Stimulated activated memory B cell treated with anti-CD40 and anti-IgM and Interleukin-4, amounts not matched to agents 10 μg/mL and 1 μg/mL and 100 μg/mL, for 72 hours (primary cell): ENCODE results near the gene SLC6A7.

Experiments used
- ATAC-seq: fragments of 150-1000 bp; cut with Tn5 transposase; 2 replicates; pipeline ENCODE4 v1.10.0; 2021
- H3K27ac Mint-ChIP-seq: one replicate; pipeline ENCODE4 v1.8.0; 2022; ENCODE audit warnings: mild to moderate bottlenecking, mixed read lengths
- H3K27me3 Mint-ChIP-seq: one replicate; pipeline ENCODE4 v1.8.0; 2022; ENCODE audit warnings: mixed read lengths
- H3K36me3 Mint-ChIP-seq: one replicate; pipeline ENCODE4 v1.8.0; 2022; ENCODE audit warnings: mixed read lengths
- H3K4me1 Mint-ChIP-seq: one replicate; pipeline ENCODE4 v1.8.0; 2022; ENCODE audit warnings: mixed read lengths
- H3K4me3 Mint-ChIP-seq: one replicate; pipeline ENCODE4 v1.8.0; 2022; ENCODE audit warnings: mild to moderate bottlenecking, moderate library complexity, mixed read lengths
- H3K9me3 Mint-ChIP-seq: one replicate; pipeline ENCODE4 v1.8.0; 2022; ENCODE audit warnings: mixed read lengths

SLC6A7 gene

GRCh38 chr5:150209099-150209635 is 19.3 kb downstream of the SLC6A7 start:
- H3K4me1 Mint-ChIP-seq, result peaks cover 15% of the 10 kb centered on the region
- peak; percentile 6 for ATAC-seq
- peak overlapping the region; percentile 46 for H3K4me3 Mint-ChIP-seq
- peaks cover 65% of the 10 kb centered on the region for H3K27me3 Mint-ChIP-seq
- no peak overlapping the region for H3K27ac Mint-ChIP-seq
- H3K36me3 Mint-ChIP-seq, result no peaks in the 10 kb centered on the region
- H3K9me3 Mint-ChIP-seq, result no peaks in the 10 kb centered on the region

- H3K9me3 Mint-ChIP-seq, result no peaks in the 10 kb centered on the region
- peaks cover 68% of the 10 kb centered on the region for H3K27me3 Mint-ChIP-seq
- H3K27ac Mint-ChIP-seq, result no peak overlapping the region
- H3K4me1 Mint-ChIP-seq, result peaks cover 15% of the 10 kb centered on the region
- H3K4me3 Mint-ChIP-seq, result no peak overlapping the region
- no peak for ATAC-seq
- H3K36me3 Mint-ChIP-seq, result no peaks in the 10 kb centered on the region
These were observed 20.8 kb downstream of the SLC6A7 start for GRCh38 chr5:150210644-150211043.

GRCh38 chr5:150211156-150212030 is 21.5 kb downstream of the SLC6A7 start:
- peaks cover 15% of the 10 kb centered on the region for H3K4me1 Mint-ChIP-seq
- H3K27ac Mint-ChIP-seq, result no peak overlapping the region
- H3K27me3 Mint-ChIP-seq, result peaks cover 68% of the 10 kb centered on the region
- no peak for ATAC-seq
- H3K9me3 Mint-ChIP-seq, result no peaks in the 10 kb centered on the region
- no peak overlapping the region for H3K4me3 Mint-ChIP-seq
- H3K36me3 Mint-ChIP-seq, result no peaks in the 10 kb centered on the region

GRCh38 chr5:150213530-150213929 is 23.7 kb downstream of the SLC6A7 start:
- no peak for ATAC-seq
- Mint-ChIP-seq H3K27me3 (peaks cover 65% of the 10 kb centered on the region), H3K9me3 (no peaks in the 10 kb centered on the region), H3K36me3 (no peaks in the 10 kb centered on the region), H3K27ac (no peak overlapping the region), H3K4me3 (no peak overlapping the region), H3K4me1 (peaks cover 13% of the 10 kb centered on the region)

- ATAC-seq, result no peak
- Mint-ChIP-seq H3K4me3 (no peak overlapping the region), H3K27ac (no peak overlapping the region)
These were observed 24.4 kb downstream of the SLC6A7 start for GRCh38 chr5:150214289-150214688.

GRCh38 chr5:150215979-150216944 is 26.4 kb downstream of the SLC6A7 start:
- no peak overlapping the region for H3K4me3 Mint-ChIP-seq
- ATAC-seq, result no peak
- no peaks in the 10 kb centered on the region for H3K9me3 Mint-ChIP-seq
- no peak overlapping the region for H3K27ac Mint-ChIP-seq
- peaks cover 45% of the 10 kb centered on the region for H3K27me3 Mint-ChIP-seq
- no peaks in the 10 kb centered on the region for H3K4me1 Mint-ChIP-seq
- H3K36me3 Mint-ChIP-seq, result no peaks in the 10 kb centered on the region

More at GRCh38 chr5:150214289-150214688, 24.4 kb downstream of the SLC6A7 start:
- Mint-ChIP-seq H3K9me3 (no peaks in the 10 kb centered on the region), H3K27me3 (peaks cover 58% of the 10 kb centered on the region), H3K36me3 (no peaks in the 10 kb centered on the region), H3K4me1 (peaks cover 5% of the 10 kb centered on the region)

GRCh38 chr5:150217038-150217437 is 27.2 kb downstream of the SLC6A7 start:
- Mint-ChIP-seq H3K36me3 (no peaks in the 10 kb centered on the region), H3K4me1 (no peaks in the 10 kb centered on the region), H3K4me3 (no peak overlapping the region), H3K27ac (no peak overlapping the region), H3K27me3 (peaks cover 46% of the 10 kb centered on the region), H3K9me3 (no peaks in the 10 kb centered on the region)
- no peak for ATAC-seq

GRCh38 chr5:150217873-150218692 is 28.2 kb downstream of the SLC6A7 start:
- peak; percentile 80 for ATAC-seq
- Mint-ChIP-seq H3K4me1 (no peaks in the 10 kb centered on the region), H3K4me3 (no peak overlapping the region), H3K9me3 (no peaks in the 10 kb centered on the region), H3K27me3 (peaks cover 46% of the 10 kb centered on the region), H3K27ac (no peak overlapping the region), H3K36me3 (no peaks in the 10 kb centered on the region)

GRCh38 chr5:150218693-150219035 is 28.8 kb downstream of the SLC6A7 start:
- Mint-ChIP-seq H3K36me3 (no peaks in the 10 kb centered on the region), H3K9me3 (no peaks in the 10 kb centered on the region), H3K27ac (no peak overlapping the region), H3K4me3 (no peak overlapping the region), H3K27me3 (peaks cover 40% of the 10 kb centered on the region), H3K4me1 (no peaks in the 10 kb centered on the region)
- no peak for ATAC-seq

GRCh38 chr5:150219142-150219541 is 29.3 kb downstream of the SLC6A7 start:
- Mint-ChIP-seq H3K9me3 (no peaks in the 10 kb centered on the region), H3K36me3 (no peaks in the 10 kb centered on the region), H3K27ac (no peak overlapping the region), H3K4me3 (no peak overlapping the region), H3K4me1 (no peaks in the 10 kb centered on the region), H3K27me3 (peaks cover 36% of the 10 kb centered on the region)
- no peak for ATAC-seq

GRCh38 chr5:150219861-150220260 is 30.0 kb downstream of the SLC6A7 start:
- Mint-ChIP-seq H3K27ac (no peak overlapping the region), H3K9me3 (no peaks in the 10 kb centered on the region), H3K4me1 (no peaks in the 10 kb centered on the region), H3K36me3 (no peaks in the 10 kb centered on the region), H3K27me3 (peaks cover 33% of the 10 kb centered on the region), H3K4me3 (no peak overlapping the region)
- ATAC-seq, result no peak

GRCh38 chr5:150221471-150221870 is 31.6 kb downstream of the SLC6A7 start:
- H3K36me3 Mint-ChIP-seq, result no peaks in the 10 kb centered on the region
- H3K4me1 Mint-ChIP-seq, result no peaks in the 10 kb centered on the region
- ATAC-seq, result no peak
- no peak overlapping the region for H3K27ac Mint-ChIP-seq
- peaks cover 32% of the 10 kb centered on the region for H3K27me3 Mint-ChIP-seq
- H3K9me3 Mint-ChIP-seq, result no peaks in the 10 kb centered on the region
- no peak overlapping the region for H3K4me3 Mint-ChIP-seq

GRCh38 chr5:150222906-150223305 is 33.0 kb downstream of the SLC6A7 start:
- Mint-ChIP-seq H3K36me3 (no peaks in the 10 kb centered on the region), H3K9me3 (no peaks in the 10 kb centered on the region), H3K27me3 (peaks cover 19% of the 10 kb centered on the region), H3K4me1 (no peaks in the 10 kb centered on the region), H3K4me3 (no peak overlapping the region), H3K27ac (no peak overlapping the region)
- ATAC-seq, result no peak

- H3K27me3 Mint-ChIP-seq, result peaks cover 19% of the 10 kb centered on the region
- ATAC-seq, result no peak
- no peaks in the 10 kb centered on the region for H3K36me3 Mint-ChIP-seq
- no peak overlapping the region for H3K27ac Mint-ChIP-seq
- H3K4me3 Mint-ChIP-seq, result no peak overlapping the region
- no peaks in the 10 kb centered on the region for H3K4me1 Mint-ChIP-seq
- H3K9me3 Mint-ChIP-seq, result no peaks in the 10 kb centered on the region
These were observed 33.6 kb downstream of the SLC6A7 start for GRCh38 chr5:150223474-150223873.
